22Rv1 (cell line): Measurements from ENCODE around the gene C16orf96.

Source experiments
- CTCF ChIP-seq: fragments of 450-650 bp; IDR thresholded peaks from 2 replicates; pipeline ENCODE4 v1.5.1; 2017; ENCODE audit warnings: mild to moderate bottlenecking
- ZFX ChIP-seq: fragments of 450-650 bp; IDR thresholded peaks from 2 replicates; pipeline ENCODE4 v1.6.1; 2017; ENCODE audit warnings: antibody characterized with exemption, borderline replicate concordance

- no peak for TF ChIP-seq CTCF
- TF ChIP-seq ZFX = no peak
These were observed 45.7 kb downstream of the C16orf96 start for GRCh38 chr16:4601864-4602186.
